BLaER1 treated with 17β-estradiol and CSF1 and Interleukin-3, amounts not matched to agents 10 nM and 100 nM (cell line): ENCODE measurements around the gene FGD5.

ENCODE experiments used
- H3K27ac ChIP-seq, 11 experiments: shearing (Covaris generic); formaldehyde crosslinking; 2 replicates each; pipeline ENCODE4 v1.8.1; 2022
- H3K27me3 ChIP-seq, 11 experiments: shearing (Covaris generic); formaldehyde crosslinking; 2 replicates each; pipeline ENCODE4 v1.8.1; 2022
- H3K36me3 ChIP-seq, 11 experiments: shearing (Covaris generic); formaldehyde crosslinking; 2 replicates each; pipeline ENCODE4 v1.8.1; 2022
- H3K4me1 ChIP-seq, 10 experiments: shearing (Covaris generic); formaldehyde crosslinking; 2 replicates each; pipeline ENCODE4 v1.8.1; 2022
- H3K4me2 ChIP-seq, 11 experiments: shearing (Covaris generic); formaldehyde crosslinking; 2 replicates each; pipeline ENCODE4 v1.8.1; 2022
- H3K4me3 ChIP-seq, 10 experiments: shearing (Covaris generic); formaldehyde crosslinking; 2 replicates each; pipeline ENCODE4 v1.8.1; 2022
- H3K9ac ChIP-seq, 11 experiments: shearing (Covaris generic); formaldehyde crosslinking; 2 replicates each; pipeline ENCODE4 v1.8.1; 2022
- H3K9me3 ChIP-seq, 11 experiments: shearing (Covaris generic); formaldehyde crosslinking; replicated peaks in 1 of 11; 2 replicates each; pipeline ENCODE4 v1.8.1; 2022
- H4K20me1 ChIP-seq, 11 experiments: shearing (Covaris generic); formaldehyde crosslinking; 2 replicates each; pipeline ENCODE4 v1.8.1; 2022
- Cebpa-rat ChIP-seq, 11 experiments: shearing (Covaris generic); IDR thresholded peaks; 2 replicates each; pipeline ENCODE4 v1.8.1; 2022

FGD5 gene

DNA sequence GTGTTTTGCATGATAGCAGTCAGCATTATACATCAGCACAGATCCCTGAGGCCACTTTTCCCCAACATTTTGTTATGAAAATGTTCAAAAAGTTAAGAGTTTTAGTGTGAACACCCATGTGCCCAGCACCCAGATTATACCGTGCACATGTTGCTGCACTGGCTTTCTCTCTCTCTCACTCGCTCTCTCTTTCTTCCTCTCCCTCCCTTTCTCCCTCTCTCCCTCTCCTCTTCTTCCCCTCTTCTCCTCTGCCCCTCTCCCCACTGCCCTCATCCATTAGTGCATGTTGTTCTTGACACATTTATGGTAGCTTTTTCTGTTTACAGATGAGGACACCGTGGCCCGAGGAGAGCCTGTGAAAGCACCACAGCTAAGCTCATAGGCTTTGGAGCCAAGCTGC is 7.3 kb downstream of the FGD5 start:
- TF ChIP-seq Cebpa-rat (IDR thresholded peaks at IDR 0.05): no peak
- Histone ChIP-seq H3K9me3 (no peaks in the 10 kb centered on the region), H4K20me1 (no peaks in the 10 kb centered on the region), H3K27ac (no peak overlapping the region), H3K27me3 (no peaks in the 10 kb centered on the region), H3K9ac (no peak overlapping the region), H3K4me3 (no peak overlapping the region), H3K36me3 (no peaks in the 10 kb centered on the region), H3K4me2 (no peak overlapping the region), H3K4me1 (peaks cover 6 to 33% (median 28%) of the 10 kb centered on the region in 10 experiments; a peak in 19 of 20 replicates)

DNA sequence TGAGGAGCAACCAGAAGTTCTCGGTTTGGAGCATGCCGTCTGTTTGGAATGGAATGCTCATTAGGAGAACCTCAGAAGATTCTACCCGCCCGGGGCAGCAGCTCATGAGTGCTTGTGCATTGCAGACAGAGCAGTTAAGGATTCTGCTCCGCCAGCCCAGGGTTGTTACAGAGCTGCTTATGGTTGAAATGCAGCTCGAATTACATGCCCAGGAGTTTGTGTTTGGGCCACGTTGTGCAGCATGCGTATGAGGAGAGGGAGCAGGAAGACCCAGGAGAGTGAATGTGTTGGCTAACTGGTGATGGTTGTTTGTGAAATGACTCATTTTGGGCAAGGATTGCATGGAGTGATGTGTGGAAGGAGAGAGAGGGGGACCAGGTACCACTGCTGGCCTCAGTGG is 9.0 kb downstream of the FGD5 start:
- H3K4me1 ChIP-seq: peaks cover 5 to 25% (median 22%) of the 10 kb centered on the region in 10 experiments; a peak in 19 of 20 replicates
- H3K36me3 ChIP-seq: no peaks in the 10 kb centered on the region

DNA sequence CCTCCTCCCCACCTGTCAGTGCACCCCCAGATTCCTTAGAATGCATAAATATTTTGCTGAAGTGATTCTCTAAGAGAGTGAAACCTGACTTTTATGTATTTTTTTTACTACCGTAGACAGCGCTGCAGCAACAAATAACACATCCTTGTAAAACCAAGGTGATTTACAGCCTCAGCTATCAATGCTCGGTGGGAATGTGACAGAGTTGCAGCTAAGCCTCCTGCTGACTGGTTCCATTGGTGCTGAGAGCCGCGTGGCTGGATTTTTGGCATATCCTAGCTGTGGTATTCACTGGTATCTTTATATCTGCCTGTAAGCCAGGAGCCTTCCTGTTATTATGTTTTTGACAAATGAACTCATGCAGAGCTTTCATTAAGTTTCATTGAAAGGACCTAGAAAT is 11.0 kb downstream of the FGD5 start:
- Histone ChIP-seq H3K9me3 (no peaks in the 10 kb centered on the region), H3K4me2 (no peak overlapping the region)
- no peak for TF ChIP-seq Cebpa-rat (IDR thresholded peaks at IDR 0.05)

More for the DNA sequence above, 9.0 kb downstream of the FGD5 start:
- Histone ChIP-seq H3K27me3 (no peaks in the 10 kb centered on the region), H3K9ac (no peak overlapping the region), H4K20me1 (no peaks in the 10 kb centered on the region), H3K4me2 (no peak overlapping the region), H3K27ac (no peak overlapping the region), H3K9me3 (no peaks in the 10 kb centered on the region), H3K4me3 (no peak overlapping the region)
- no peak for TF ChIP-seq Cebpa-rat (IDR thresholded peaks at IDR 0.05)

DNA sequence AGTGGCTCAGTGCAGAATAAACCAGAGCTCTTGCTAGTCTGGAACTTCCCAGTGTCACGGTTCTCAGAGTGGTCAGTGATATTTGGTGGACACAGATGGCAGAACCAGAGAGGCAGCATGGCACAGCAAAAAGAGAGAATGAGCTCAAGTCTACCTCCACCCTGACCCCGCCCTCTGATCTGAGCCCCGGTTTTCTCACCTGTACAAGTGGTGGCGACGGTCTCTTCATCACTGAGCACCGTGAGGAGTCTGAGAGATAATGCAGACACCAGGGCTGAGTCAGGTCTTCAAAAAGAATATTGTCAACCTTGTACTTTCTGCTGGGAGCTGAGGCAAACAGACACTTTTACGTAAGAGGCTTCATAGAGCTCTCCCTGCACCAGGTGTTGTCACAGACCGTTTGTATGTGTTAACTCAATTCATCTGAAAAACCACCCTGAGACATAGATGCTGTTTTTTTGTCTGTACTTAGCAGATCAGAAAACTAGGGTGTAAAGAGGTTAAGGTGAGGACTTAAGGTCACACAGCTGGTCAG is 13.2 kb downstream of the FGD5 start:
- Histone ChIP-seq H3K27ac (no peak overlapping the region), H3K27me3 (no peaks in the 10 kb centered on the region)
- no peak for TF ChIP-seq Cebpa-rat (IDR thresholded peaks at IDR 0.05)

More for the DNA sequence above, 11.0 kb downstream of the FGD5 start:
- Histone ChIP-seq H3K36me3 (no peaks in the 10 kb centered on the region), H4K20me1 (no peaks in the 10 kb centered on the region; a peak in 2 of 22 replicates), H3K9ac (no peak overlapping the region), H3K4me3 (no peak overlapping the region), H3K27ac (no peak overlapping the region), H3K4me1 (peaks cover 0 to 4% (median 2%) of the 10 kb centered on the region in 10 experiments; a peak in 10 of 20 replicates), H3K27me3 (no peaks in the 10 kb centered on the region)

DNA sequence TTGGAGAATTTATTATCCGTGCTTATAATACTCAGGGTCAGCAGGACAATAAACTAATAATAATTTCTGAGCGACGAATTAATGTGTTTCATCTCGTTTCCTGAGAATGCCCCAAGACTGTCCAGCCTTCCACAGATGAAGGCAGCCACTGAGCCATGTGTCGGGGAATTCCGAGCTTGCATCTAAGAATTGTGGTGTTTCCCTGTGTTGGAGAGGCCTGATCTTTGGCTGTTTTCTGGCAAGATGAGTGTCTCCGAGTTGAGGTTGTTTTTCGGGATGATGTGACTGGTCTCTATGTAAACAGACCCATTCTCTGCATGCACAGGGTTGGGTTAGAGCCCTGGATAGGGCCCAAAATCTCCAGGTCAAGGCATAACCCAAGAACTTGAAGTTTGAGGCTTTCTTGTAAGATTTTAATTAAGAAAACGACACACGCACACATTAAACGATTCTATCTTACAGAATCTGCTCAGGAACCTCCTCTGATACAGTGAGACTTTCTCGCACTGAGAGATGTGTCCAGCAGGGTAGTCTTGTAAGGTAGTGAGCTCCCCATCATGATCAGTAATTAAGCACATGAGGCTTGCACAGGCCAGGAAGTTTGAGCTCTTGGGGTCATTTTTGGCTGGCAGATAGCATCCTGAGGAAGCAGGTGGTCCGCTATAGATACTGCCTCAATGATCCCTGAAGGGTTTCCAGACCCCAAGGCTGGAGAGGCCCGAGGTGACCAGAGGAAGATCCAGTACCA is 14.4 kb downstream of the FGD5 start:
- no peak overlapping the region for H3K4me3 ChIP-seq
- no peak overlapping the region for H3K9ac ChIP-seq
- H4K20me1 ChIP-seq: no peaks in the 10 kb centered on the region; a peak in 2 of 22 replicates
- H3K4me2 ChIP-seq: no peak overlapping the region
- no peaks in the 10 kb centered on the region for H3K9me3 ChIP-seq
- H3K36me3 ChIP-seq: no peaks in the 10 kb centered on the region
- H3K27me3 ChIP-seq: no peaks in the 10 kb centered on the region
- TF ChIP-seq Cebpa-rat (IDR thresholded peaks at IDR 0.05): no peak
- H3K4me1 ChIP-seq: peaks cover 0 to 5% (median 0%) of the 10 kb centered on the region in 10 experiments; a peak in 1 of 20 replicates
- no peak overlapping the region for H3K27ac ChIP-seq

More for the DNA sequence above, 13.2 kb downstream of the FGD5 start:
- no peaks in the 10 kb centered on the region for H3K9me3 ChIP-seq
- H3K4me1 ChIP-seq: no peaks in the 10 kb centered on the region
- H3K36me3 ChIP-seq: no peaks in the 10 kb centered on the region
- no peak overlapping the region for H3K4me3 ChIP-seq
- no peak overlapping the region for H3K4me2 ChIP-seq
- no peaks in the 10 kb centered on the region; a peak in 2 of 22 replicates for H4K20me1 ChIP-seq
- no peak overlapping the region for H3K9ac ChIP-seq

DNA sequence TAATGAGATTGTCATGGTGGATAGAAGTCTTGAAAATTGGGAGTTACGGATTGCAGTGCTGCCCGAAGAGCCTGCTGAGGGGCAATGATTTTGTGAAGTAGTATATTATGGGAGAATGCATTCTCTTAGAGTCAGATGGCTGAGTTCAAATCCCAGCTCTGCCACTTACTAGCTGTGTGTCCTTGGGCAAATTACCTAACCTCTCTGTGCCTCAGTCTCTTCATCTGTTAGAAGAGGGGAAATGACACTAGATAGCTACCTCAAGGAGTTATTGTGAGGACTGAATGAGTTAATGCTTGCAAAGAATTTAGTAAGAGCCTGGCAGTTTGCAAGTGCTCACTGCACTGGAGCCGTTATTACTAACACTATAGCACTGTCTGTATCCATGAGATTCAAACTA is 15.4 kb downstream of the FGD5 start:
- Histone ChIP-seq H3K9ac (no peak overlapping the region), H4K20me1 (no peaks in the 10 kb centered on the region; a peak in 2 of 22 replicates), H3K4me1 (peaks cover 0 to 12% (median 5%) of the 10 kb centered on the region in 10 experiments; a peak in 13 of 20 replicates), H3K4me3 (no peak overlapping the region), H3K36me3 (no peaks in the 10 kb centered on the region), H3K27ac (no peak overlapping the region), H3K9me3 (no peaks in the 10 kb centered on the region), H3K27me3 (no peaks in the 10 kb centered on the region), H3K4me2 (no peak overlapping the region)
- no peak for TF ChIP-seq Cebpa-rat (IDR thresholded peaks at IDR 0.05)

DNA sequence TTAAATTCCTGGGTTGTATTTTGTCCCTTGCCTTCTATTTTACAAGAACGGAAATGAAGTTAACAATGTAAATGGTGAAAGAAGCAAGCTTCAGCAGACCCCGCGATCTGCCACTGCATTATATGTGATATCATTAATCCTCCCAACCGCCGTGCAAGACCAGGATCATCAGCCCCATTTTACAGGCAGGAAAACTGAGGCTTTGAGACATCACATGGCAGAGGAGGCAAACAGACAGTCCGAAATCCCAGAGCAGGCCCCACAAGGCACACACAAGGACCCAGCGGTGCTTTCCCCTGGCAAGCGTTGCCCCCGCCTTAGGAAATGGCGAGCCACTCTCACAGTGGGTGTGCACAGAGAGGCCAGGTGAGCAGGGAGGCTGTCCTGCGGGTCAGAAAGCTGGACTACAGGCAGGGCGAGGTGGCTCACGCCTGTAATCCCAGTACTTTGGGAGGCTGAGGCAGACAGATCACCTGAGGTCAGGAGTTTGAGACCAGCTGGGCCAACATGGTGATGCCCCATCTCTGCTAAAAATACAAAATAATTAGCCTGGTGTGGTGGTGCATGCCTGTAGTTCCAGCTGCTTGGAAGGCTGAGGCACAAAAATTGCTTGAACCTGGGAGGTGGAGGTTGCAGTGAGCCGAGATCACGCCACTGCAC is 16.2 kb downstream of the FGD5 start:
- no peak overlapping the region for H3K27ac ChIP-seq
- no peak overlapping the region for H3K4me3 ChIP-seq
- no peak overlapping the region for H3K4me2 ChIP-seq
- no peaks in the 10 kb centered on the region; a peak in 2 of 22 replicates for H4K20me1 ChIP-seq
- no peaks in the 10 kb centered on the region for H3K9me3 ChIP-seq
- no peak for TF ChIP-seq Cebpa-rat (IDR thresholded peaks at IDR 0.05)
- H3K9ac ChIP-seq: no peak overlapping the region
- no peaks in the 10 kb centered on the region for H3K36me3 ChIP-seq
- H3K4me1 ChIP-seq: peaks cover 0 to 15% (median 7%) of the 10 kb centered on the region in 10 experiments; a peak in 13 of 20 replicates
- no peaks in the 10 kb centered on the region for H3K27me3 ChIP-seq

DNA sequence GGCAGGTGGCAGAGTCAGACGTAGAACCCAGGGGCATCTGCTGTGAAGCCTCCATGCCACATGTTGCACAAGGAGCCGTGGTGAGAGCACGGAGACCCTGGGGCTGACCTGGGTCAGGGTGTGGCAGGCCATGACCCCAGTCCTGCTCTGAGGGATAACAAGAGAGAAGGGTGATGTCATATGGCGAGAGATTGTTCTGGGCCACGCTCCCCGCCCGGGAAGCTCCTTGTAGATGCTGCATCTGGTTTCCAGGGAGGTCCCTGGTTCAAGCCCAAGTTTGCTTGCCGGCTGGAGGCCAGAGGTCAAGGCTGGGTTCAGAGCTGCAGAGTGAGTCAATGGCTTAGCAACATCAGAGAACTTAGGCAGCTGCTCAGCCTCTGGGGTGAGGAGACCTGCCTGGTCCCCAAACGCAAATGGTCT is 17.3 kb downstream of the FGD5 start:
- Histone ChIP-seq H3K27me3 (no peaks in the 10 kb centered on the region), H3K4me2 (no peak overlapping the region), H3K27ac (no peak overlapping the region), H3K9ac (no peak overlapping the region), H3K4me1 (peaks cover 0 to 15% (median 7%) of the 10 kb centered on the region in 10 experiments; a peak in 13 of 20 replicates), H4K20me1 (no peaks in the 10 kb centered on the region; a peak in 2 of 22 replicates), H3K9me3 (no peaks in the 10 kb centered on the region), H3K36me3 (no peaks in the 10 kb centered on the region), H3K4me3 (no peak overlapping the region)
- no peak for TF ChIP-seq Cebpa-rat (IDR thresholded peaks at IDR 0.05)

DNA sequence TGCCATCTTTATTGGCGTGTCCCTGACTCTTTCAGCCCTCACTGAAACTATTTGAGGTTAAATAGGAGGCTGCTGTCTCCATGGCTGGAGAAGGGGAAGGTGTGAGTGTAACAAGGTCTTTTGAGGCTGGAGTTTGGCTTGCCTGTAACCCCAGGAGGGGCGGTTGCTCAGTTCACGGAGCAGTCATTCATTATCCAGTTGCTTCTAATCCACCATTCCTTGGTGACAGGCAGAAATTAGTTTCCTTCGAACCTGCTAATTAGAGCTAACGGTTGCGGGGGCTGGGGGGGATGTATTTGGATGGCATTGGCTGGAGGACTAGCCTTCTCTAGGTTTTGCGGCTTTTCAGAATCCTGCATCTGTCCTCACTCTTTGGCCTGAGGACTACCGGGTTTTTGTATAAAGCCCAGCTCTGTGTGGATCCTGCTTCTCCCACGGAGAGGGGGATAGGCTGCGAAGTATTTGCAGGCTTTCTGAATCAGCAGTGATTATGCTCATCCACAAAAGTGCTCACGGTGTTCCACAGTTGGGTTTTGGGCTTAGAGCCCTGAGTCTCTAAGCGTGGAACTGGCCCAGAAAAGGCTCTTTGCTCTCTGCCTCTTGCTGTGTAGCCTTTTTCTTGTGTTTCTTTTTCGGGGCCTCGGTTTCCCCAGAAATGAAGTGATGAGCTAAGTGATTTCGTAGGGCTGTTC is 18.6 kb downstream of the FGD5 start:
- no peaks in the 10 kb centered on the region; a peak in 2 of 22 replicates for H4K20me1 ChIP-seq
- H3K9me3 ChIP-seq: no peaks in the 10 kb centered on the region
- no peaks in the 10 kb centered on the region for H3K27me3 ChIP-seq
- H3K36me3 ChIP-seq: no peaks in the 10 kb centered on the region
- peak overlapping the region in 1 of 11 experiments; percentile 4; a peak in 1 of 22 replicates for H3K4me2 ChIP-seq
- H3K4me1 ChIP-seq: peaks cover 0 to 15% (median 7%) of the 10 kb centered on the region in 10 experiments; a peak in 13 of 20 replicates
- H3K27ac ChIP-seq: no peak overlapping the region
- TF ChIP-seq Cebpa-rat (IDR thresholded peaks at IDR 0.05): no peak
- H3K9ac ChIP-seq: no peak overlapping the region
- H3K4me3 ChIP-seq: no peak overlapping the region
